Transverse colon (tissue), 3 donors: Measurements from ENCODE around the gene LRRC36.

Experiments used
- EP300 ChIP-seq: sonication (generic); formaldehyde crosslinking; IDR thresholded peaks from one replicate; pipeline ENCODE4 v1.6.1; 2017; ENCODE audit warnings: antibody characterized with exemption, low read depth
- TF ChIP-seq, protein P1 (sequence below), 5 experiments: fragments of 200-600 bp in 3 of 5; fragments of 450-650 bp in 2 of 5; sonication (generic) in 3 of 5; IDR thresholded peaks; 1 replicate in 2 of 5; 2 replicates in 3 of 5; pipeline ENCODE4 v1.5.1; 2016 to 2017; ENCODE audit warnings: antibody characterized with exemption in 5 of 5, inconsistent platforms in 3 of 5, mild to moderate bottlenecking in 2 of 5, moderate library complexity in 1 of 5

GRCh38 chr16:67421030-67421429, 94.4 kb downstream of the LRRC36 start:
- TF ChIP-seq, protein P1, sequence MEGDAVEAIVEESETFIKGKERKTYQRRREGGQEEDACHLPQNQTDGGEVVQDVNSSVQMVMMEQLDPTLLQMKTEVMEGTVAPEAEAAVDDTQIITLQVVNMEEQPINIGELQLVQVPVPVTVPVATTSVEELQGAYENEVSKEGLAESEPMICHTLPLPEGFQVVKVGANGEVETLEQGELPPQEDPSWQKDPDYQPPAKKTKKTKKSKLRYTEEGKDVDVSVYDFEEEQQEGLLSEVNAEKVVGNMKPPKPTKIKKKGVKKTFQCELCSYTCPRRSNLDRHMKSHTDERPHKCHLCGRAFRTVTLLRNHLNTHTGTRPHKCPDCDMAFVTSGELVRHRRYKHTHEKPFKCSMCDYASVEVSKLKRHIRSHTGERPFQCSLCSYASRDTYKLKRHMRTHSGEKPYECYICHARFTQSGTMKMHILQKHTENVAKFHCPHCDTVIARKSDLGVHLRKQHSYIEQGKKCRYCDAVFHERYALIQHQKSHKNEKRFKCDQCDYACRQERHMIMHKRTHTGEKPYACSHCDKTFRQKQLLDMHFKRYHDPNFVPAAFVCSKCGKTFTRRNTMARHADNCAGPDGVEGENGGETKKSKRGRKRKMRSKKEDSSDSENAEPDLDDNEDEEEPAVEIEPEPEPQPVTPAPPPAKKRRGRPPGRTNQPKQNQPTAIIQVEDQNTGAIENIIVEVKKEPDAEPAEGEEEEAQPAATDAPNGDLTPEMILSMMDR (IDR thresholded peaks at IDR 0.05): no peak
- no peak for TF ChIP-seq EP300
